NCI-H226 (cell line): ENCODE data around the gene GPS1.

Experiments
- DNase-seq: peaks from one replicate; pipeline ENCODE4 v3.0.0-alpha.2; 2015

The GPS1 gene

DNA sequence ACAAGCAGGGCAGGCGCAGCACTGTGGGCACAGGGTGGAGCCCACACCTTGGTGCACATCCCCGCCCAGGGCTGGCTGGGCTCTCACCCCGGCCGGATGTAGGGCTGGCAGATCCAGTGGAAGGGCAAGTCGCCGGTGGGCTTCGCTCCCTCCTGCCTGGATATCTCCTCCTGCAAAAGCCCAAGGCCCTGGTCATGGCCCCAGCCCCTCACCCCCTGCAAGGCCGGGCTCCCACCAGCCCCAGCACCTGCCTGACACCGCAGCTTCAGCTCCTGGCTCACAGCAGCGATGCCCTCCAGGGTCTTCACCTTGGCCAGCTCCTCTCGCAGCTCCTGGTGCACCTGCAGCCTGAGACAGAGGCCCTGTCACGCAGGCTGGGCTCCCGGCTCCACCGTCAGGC lies 8.9 kb downstream of the GPS1 start:
- no peak for DNase-seq

DNA sequence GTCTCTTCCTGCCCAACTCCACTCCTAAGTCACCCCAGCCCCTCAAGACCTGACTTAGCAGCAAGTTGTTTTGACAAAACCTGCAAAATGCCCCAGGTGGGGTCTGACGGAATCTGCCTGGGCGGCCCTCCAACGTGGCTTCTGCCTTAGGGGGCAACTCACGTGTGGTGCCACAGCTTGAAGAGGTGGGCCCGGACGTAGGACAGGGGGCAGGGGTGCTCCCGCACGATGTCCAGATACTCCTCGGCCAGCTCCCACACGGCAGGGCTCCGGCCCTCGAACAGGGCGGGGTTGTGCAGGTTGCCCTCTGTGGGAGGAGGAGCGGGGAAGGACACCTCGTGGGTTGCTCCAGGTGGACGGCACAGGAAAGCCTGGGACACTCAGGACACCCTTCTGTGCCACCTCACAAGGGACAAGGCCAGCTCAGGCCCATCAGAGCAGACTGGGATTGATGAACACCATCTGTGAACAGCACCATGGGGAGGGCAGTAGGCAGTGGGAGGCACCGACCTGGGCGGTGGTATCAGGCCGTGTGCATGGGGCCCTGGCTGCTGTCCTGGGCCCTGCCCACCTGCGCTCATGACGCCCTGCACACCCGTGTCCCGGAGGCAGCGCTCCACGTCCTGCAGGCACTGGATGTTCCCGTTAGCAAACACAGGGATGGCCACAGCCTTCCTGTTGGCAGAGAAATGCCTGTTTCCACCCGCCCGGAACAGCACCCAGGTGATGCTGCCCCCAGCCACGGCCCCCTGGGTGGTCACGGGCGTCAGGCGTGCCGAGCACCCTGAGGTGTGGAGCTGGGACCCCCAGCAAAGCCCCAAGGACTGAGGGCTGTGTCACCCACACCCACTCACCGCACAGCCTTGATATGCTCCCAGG lies 9.6 kb downstream of the GPS1 start:
- DNase-seq, result no peak

DNA sequence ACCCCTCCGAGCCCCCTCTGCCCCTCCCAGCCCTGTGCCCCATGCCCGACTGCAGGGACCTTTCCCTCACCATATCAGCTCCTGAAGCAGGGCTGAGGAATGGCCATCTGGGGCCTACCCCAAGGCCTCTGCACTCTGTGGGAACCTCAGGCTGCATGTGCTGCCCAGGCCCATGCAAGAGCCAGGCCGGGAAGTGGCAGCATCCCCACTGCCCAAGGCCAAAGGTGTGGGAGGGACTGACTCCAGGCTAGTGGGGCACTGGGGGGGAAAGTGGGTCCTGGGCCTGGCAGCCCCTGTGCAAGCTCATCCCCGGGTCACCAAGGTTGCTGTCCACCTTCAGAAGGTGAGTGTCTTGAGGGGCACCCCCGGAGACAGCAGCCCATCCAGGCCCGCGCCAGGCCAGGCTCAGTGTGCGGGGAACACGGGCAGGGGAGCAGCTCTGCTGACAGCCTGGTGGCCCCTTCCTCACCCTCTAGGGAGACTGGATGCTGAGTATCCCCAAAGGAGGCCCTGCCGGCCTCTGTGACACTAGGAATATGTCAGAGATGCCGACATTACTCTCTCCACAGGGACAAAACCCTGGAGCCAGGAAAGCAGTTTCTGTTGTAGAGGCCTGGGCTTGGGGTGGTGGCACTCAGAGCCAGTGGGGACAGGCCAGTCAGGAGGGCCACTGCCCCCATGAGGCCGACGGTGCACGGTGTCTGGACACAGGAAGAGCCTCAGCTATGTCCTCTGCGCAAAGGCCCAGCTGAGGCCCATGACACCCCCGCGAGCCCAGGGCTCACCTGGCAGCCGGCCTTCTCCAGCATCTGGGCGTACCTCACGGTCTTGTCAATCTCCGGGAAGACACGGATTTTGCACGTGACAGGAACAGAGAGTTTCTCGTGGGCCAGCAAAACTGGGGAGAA lies 10.6 kb downstream of the GPS1 start:
- DNase-seq, result no peak

DNA sequence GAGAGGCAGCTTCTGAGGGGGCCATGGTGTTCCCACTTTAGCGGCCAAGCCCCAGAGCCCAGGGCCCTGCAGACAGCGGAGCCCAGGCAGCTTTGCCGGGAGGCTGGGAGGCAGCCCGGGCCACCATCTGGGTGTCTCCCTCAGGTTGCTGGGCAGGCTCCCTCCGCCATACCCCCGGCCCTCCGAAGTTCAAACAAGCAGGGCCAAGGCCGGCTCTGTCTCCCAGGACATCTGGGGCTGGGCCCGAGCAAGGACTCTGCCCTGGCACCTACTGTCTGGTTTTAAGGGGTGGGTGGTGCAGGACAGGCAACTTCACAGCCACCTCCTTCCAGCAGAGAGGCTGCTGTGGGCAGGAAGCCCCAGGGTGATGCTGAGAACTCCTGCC lies 11.3 kb downstream of the GPS1 start:
- DNase-seq, result no peak

DNA sequence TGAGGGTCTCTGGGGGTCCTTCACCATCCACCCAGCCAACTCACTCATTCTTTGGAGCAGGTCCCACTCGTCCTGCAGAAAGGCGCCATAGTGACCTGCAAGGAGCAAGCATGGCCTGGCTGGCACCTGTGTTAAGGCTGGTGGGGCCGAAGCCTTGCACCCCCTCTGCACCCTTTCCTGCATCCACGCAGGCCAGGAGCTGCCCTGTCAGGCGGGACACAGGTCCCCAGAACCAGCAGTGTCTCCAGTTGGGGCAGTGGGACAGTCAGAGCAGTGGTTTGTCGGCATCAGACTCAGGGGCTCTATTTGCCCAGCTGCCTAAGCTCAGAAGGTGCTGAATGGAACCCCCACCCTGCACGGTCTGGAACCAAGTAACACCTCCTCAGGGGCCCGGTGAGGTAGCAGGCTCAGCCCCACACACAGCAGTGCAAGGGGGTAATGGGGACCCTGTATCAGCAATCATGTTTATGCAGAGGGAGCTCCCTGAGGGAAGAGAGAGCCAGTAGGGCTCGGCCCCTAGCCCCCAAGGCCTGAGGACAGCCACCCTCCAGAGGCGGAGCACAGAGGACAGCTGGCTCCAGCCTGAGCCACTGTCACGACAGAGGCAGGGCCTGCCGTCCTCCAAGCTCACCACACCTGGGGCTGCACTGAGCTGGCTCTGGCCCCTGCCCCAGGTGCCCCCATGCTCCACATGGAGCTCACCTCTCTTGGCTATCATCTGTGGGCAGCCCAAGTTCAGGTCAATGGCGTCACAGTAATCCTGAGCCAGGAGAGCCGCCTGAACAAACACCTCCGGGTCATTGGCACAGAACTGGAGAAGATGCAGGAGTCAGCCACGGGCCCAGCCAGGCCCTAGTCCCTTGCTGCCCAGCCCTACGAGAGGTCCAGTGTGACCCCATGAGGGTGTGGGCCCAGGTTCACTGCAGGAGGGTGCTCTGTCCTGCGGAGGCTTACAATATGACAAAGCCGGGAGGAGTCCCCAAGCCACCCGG lies 12.0 kb downstream of the GPS1 start:
- DNase-seq, result no peak

DNA sequence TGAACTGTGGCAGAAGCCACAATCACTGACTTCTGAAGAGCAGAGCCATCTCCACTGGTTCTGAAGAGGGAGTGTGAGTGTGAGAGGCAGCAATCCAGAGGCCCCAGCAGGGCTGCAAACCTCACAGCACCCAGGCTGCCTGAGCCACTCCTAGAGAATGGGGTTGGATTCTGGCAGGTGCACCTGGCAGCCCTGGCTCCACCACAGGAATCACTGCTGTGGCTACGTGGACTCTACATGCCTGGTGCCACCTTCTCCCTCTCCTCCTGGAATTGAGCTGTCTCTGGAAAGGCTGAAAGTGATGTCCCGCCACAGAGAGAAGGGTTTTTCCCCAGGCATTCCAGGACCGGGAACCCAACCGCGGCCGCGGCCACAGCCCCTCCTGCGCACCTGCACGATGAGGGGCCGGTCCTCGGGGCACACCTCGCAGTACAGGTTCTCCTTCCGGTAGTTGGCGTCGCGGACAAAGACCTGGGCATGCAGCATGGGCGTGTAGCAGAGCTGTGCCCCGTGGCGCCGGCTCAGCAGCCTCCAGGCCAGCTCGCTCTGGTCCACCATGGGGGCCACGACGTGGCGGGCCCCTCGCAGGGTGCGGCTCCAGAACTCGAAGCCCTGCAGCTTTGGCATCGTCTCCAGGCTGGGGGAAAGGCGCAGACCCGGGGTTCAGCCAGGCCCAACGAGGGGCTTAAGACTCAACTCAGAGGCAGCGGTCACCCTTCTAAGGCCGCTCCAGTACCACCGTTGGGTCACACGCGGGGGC lies 12.9 kb downstream of the GPS1 start:
- DNase-seq, result no peak

DNA sequence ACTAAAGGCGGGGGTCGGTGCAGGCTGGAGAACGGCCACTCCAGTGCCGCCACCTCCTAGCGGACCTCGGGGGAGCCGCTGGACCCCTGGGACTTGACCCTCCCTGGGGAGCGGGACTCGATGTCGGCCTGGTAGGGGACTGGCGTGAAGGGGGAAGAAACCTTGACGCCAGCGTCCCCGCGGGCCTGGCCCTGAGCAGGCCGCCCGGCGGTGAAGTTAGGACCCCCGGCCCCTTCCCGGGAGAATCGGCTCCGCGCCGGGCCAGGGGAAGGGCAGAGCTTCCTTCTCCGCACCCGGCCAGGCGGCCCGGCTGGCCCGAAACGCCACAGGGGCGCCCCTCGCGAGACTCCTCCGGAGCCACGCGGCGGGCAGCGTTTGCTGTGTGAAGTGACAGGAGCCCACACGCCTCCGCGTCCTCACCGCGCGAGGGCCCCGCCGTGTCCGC lies 13.5 kb downstream of the GPS1 start:
- DNase-seq, result no peak

DNA sequence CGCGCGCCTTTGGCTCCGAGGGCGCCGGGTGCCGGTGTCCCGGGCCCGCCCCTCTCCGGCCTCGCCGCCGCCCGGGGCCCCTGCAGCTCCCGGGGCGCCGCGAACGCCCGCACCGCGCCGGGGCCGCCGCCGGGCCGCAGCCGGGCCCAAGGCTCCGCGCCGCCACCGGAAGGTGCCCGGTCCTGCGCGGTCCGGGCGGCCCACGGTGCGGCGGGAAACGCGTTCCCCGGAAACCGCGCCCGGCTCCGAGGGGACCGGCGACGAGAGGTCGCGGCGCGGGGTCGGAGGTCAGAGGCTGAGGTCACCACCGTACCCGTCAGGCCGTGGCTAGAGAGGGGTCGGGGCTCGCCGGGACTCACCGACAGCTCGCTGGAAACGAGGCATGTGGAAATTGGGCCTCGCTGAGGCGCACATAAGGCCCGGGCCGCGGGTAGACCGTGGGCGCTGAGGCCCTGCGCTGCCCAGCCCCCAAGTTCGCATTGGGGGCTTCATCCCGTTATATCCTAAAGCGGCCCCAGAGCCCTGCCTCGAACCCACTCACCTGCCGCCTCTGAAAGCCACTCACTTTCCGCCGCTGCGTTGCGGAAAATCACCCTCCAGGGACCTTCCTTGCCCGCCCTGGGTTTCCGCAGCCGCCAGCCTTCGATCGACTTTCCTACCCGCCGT lies 14.1 kb downstream of the GPS1 start, which contains the start of gene DUS1L:
TSS of gene DUS1L (minus strand) at position 167 of the 666 bp plus-strand sequence. CDS start 745 bp downstream, outside the sequence.
- DNase-seq, result peak; percentile 40

DNA sequence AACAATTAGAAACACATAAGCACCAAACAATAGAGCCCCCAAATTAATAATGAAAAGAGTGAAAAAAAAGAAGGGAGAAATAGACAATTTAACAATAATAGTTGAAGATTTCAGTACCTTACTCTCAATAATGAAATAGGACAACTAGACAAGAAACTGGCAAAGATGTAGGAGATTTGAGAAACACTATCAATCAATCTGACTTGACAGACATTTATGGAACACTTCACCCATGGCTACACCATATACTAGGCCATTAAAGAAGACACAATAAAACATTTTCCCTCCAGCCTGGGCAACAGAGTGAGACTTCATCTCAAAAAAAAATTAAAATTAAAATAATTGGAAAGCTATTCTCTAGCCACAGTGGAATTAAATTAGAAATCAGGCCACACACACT lies 18.9 kb downstream of the GPS1 start:
- no peak for DNase-seq

DNA sequence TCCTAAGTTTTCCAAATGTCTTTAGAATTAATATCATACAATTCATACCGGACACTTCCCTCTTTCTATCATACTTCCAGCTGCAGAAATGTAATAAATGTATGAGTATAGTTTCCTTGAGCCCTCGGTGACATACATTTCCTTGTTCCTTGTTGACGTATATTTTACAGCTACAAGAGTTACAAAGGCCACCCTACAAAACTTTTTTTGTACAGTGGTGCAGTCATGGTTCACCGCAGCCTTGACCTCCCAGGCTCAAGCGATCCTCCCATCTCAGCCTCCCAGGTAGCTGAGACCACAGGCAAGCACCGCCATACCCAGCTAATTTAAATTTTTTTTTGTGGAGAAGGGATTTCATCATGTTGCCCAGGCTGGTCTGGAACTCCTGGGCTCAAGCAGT lies 21.1 kb downstream of the GPS1 start:
- no peak for DNase-seq

DNA sequence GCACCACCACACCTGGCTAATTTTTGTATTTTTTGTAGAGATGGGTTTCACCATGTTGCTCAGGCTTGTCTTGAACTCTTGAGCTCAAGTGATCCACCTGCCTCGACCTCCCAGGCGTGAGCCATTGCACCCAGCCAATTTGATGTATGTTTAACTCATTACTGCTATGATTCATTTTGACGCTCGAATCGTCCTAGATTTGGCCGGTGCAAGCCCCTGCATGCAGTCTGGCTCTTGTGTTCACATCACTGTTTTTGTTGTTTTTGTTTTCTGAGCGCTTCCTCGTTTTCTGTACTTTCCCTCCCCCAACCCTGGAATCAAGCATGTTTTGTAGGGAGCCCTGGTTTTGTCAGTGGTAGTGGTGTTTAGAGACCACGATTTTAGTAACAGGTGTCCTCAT lies 21.7 kb downstream of the GPS1 start:
- no peak for DNase-seq

DNA sequence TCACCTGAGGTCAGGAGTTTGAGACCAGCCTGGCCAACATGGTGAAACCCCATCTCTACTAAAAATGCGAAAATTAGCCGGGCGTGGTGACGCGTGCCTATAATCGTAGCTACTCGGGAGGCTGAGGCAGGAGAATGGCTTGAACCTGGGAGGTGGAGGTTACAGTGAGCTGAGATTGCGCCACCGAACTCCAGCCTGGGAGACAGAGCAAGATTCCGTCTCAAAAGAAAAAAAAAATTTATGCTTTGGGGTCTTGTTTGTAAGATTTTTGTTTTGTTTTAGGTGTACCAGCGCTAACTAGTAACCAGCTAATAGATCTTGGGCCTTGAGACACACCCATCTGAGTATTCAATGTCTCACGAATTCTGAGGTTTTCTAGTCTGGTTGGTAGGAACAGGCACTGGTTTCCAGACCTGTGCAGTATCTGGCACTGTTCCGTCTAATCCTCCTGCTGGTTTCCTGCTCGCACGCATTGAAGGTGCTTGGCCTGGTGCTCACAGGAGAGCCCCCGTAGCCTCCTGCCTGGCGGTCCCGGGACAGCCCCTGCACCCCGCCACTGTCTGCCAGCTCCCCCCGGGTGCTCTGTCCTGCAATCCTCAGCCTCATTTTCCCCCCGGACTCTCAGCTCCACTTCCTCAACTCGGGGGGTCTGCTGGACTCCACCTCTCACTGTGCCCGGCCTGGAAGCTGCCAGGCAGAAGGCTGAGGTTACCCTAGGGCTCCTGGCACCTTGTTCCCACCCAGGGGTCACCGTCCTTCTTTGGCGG lies 24.5 kb downstream of the GPS1 start:
- no peak for DNase-seq

DNA sequence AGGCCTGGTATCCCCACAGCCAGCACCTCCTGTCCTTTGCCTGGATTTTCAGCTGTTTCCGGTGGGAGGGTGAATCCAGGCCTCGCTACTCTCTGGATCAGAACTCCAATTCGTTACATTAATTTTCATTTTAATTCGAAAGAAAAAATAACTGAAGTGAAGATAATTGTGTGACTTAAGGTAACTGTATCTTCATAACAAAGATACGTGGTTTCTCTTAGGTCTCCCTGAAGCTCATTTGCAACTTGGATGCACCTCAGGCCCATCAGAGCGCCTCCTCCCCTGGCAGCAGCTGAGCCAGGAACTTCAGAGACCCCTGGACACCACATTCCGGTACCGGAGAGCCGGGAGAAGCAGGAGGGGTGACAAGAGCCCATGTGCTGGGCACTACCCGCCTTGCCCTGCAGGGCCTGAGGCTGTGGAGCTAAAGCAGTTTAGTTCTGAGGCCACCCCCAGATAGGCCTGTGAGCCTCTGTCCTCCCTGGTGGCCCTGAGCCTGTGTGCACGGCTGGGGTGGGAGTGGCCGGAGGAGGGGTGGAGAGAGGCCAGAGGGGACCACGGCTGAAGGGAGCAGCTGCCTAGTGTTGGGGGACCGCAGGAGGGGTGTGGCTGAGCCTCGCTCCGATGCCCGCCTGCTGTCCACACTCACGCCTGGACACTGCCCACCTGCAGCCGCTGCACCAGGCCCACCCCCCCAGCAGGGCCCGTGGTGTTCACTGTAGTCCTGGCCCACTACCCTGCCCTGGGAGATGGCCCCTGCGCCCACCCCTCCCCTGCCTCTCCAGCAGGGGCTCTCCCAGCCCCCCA lies 25.3 kb downstream of the GPS1 start:
- DNase-seq, result no peak

DNA sequence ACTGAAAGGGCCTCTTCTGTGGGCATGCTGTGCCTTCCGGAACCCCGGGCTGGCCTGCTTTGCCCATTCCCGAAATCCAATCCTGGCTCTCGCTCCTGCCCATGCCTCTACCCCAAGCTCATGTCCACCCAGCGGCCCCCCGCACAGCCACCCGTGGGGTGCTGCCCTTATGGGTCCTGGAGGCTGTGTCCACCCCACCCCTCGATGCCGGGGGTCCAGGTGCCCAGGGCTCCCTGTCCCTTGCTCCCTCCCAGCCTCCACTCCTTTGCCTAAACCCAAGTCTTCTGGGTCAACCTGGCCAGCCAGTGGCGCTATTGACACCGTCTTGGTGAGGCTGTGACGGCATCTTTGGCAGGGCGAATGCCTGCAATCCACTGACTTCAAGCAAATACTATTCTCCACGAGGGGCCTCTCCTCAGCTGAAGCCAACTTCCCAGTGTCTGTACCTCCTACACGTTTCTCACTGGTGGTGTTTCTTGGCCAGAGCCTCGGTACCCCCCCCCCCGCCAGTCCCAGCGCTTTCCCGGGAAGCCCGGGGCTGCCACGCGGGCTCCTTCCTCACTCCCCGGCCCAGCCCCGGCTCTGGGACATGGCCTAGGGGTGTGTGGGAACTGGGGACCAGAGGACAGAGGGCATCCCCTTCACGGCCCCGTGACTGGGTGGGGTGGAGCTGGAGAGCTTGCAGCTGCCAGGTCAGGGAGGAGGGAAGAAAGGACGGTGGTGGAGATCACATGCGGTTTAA lies 26.1 kb downstream of the GPS1 start:
- no peak for DNase-seq

DNA sequence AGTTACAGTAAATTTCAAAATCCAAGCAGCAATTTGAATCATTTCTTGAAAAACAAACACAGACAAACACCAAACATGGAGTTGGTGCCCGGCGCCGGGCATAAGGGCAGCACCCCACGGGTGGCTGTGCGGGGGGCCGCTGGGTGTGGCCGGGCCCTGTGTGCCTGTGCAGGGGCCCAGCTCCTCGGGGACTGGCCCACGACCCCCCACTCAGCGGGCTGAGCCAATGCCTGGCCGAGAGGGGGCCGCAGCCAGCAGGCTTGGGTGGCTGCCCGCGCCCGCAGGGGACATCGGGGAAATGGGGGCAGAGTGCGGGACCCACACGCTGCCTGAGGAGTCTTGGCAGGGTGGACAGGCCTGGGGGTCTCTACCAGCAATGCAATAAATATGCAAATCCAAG lies 26.7 kb downstream of the GPS1 start:
- no peak for DNase-seq

DNA sequence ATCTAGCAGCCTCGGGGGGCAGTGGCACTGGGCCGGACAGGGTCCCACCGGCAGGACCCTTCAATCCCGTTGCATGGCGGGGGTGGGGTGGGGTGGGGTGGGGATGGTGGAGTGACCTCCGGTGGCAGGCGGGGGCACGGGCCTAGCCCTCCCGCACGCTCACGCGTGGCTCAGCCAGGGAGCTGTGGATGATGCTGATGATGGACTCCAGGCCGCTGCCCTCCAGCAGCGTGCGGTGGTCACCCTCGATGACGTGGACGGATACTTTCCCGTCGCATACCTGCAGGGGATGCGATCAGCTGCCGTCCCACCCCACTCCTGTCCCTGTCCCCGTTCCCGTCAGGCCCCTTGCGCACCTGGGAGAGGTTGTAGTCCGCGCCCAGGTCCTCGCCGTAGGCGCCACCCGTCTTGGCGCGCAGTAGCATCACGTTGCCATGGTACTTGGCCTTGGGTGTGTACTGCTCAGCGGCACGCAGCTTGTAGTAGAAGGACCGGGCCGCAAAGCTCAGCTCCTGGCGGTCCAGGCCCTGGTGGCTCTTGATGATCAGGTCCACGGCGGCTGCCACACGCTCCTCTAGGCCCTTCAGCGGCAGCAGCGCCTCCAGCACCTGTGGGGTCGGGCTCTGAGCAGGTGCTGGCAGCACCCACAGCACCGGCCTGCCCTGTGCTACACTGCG lies 27.4 kb downstream of the GPS1 start:
- DNase-seq, result no peak

DNA sequence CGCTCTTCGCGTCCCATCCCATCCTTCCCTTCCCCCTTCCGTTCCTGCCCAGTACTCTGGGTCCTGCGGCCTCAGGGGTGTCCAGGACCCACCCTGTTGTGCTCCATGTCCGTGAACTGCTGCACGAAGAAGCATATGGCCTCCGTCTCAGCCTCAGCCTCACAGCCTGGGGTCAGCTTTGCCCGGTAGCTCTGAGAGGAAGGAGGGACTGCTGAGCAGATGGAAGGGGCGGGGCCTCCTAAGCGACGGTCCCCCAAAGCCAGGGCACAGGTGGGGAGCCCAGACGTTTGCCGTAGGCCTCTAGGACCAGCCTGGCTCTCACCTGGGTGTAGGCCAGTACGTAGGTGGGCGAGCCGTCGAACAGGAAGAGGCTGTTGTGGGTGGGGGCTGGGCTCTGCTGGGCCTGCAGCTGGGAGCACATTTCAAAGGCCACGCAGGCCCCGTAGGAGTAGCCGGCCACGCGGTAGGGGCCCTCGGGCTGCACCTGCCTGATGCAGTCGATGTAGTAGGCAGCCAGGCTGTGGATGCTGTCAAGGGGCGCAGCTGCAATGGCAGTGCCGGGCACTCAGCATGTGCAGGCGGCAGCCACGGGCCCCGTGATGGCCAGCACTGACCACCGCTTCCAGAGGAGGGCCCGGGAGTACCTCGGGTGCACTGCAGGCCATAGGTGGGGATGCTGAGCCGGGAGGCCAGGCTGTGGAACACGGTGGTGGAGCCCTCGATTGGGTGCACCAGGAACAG lies 28.5 kb downstream of the GPS1 start:
- DNase-seq, result no peak
